Skeletal muscle satellite cell (primary cell): ENCODE results near the gene ARPC1B.
"Not testable (repeated sequence)": the region's sequence is repeated elsewhere in the genome, so short reads cannot be mapped to it uniquely, and the experiment has no call there.

Source experiments
- H3K27me3 ChIP-seq: 2 replicates; pipeline ENCODE4 v1.7.0; 2013; ENCODE audit warnings: low read length; ENCODE audit not compliant: control insufficient read depth, insufficient read depth
- H3K36me3 ChIP-seq: 2 replicates; pipeline ENCODE4 v1.7.0; 2013; ENCODE audit warnings: mild to moderate bottlenecking, control low read depth, low read length; ENCODE audit not compliant: insufficient read depth
- H3K4me1 ChIP-seq: 2 replicates; pipeline ENCODE4 v1.7.0; 2013; ENCODE audit warnings: low read length; ENCODE audit not compliant: control insufficient read depth, insufficient read depth
- H3K4me2 ChIP-seq: 2 replicates; pipeline ENCODE4 v1.7.0; 2013; ENCODE audit warnings: mild to moderate bottlenecking, low read length
- H3K4me3 ChIP-seq: 2 replicates; pipeline ENCODE4 v1.7.0; 2013; ENCODE audit warnings: low read length
- H3K9ac ChIP-seq: 2 replicates; pipeline ENCODE4 v1.7.0; 2013; ENCODE audit warnings: mild to moderate bottlenecking, low read depth, low read length, moderate library complexity
- H3K9me3 ChIP-seq: replicated peaks from 2 replicates; pipeline ENCODE4 v1.7.0; 2013; ENCODE audit warnings: mild to moderate bottlenecking, control low read depth, low read length

The ARPC1B gene

DNA sequence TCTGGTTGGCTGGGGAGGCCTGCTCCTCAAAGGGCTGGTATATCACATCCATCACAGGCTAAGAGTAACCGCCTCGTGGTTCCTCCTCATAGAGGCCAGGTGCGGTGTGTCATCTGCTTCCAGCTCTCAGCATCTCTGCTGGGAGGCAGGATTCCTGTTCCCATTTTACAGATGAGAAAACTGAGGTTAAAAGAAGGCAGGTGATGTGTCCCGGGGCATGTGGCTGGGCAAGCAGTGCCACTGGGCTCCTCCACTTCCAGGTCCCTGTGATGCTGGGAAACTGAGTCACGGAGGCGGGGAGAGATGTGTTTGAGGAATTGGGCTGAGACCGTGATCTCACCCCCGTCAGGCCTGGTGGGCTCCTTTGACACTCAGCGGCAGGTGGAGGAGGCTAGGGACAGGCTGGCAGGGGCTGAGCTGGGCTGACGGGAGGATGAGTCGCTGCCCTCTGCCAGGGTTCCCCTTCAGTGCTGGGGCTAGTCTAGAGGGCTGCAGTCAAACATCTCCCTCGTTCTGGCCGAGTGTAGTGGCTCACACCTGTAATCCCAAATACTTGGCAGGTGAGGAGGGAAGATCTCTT is 9.4 kb downstream of the ARPC1B start:
- Histone ChIP-seq H3K4me3 (no peak overlapping the region), H3K4me2 (no peak overlapping the region), H3K4me1 (peaks cover 27% of the 10 kb centered on the region), H3K9ac (no peak overlapping the region), H3K36me3 (peaks cover 41% of the 10 kb centered on the region), H3K9me3 (no peaks in the 10 kb centered on the region), H3K27me3 (no peaks in the 10 kb centered on the region)

DNA sequence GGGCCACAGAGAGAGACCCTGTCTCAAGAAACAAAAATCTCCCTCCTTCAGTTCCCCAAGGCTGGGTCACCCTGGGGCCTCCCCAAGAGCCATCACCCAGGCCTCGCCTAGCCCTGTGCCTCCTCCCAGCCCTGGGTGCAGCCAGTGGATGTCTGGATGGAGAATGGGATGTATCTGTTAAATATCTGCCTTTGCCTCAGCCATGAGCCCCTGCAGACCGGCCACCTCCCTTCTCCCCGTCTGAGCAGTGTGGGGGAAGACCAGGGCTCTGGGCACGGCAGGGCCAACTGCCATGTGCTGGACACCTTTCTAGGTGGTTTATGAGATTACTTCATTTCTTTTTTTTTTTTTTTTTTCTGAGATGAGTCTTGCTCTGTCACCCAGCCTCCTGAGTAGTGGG is 10.0 kb downstream of the ARPC1B start:
- no peak overlapping the region for H3K4me2 ChIP-seq
- no peak overlapping the region for H3K4me3 ChIP-seq
- peaks cover 46% of the 10 kb centered on the region for H3K36me3 ChIP-seq
- peaks cover 21% of the 10 kb centered on the region for H3K4me1 ChIP-seq
- H3K9me3 ChIP-seq, result no peaks in the 10 kb centered on the region
- no peak overlapping the region for H3K9ac ChIP-seq
- no peaks in the 10 kb centered on the region for H3K27me3 ChIP-seq

DNA sequence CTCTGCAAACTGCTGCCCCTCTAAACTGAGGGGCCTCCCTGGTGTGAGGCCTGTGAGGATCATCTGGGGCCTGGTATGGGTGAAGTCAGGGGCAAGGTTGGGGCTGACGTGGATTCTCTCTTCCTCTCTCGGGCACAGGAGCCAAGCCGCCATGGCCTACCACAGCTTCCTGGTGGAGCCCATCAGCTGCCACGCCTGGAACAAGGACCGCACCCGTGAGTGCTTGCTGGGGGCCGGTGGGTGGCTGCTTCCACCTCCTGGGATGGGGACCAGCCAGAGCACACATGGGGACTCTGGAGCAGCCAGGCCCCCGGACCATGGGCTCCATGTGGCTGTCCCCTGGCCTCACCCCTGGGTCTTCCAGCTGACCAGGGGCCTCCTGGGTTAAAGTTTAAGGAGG is 11.0 kb downstream of the ARPC1B start:
- no peak overlapping the region for H3K4me2 ChIP-seq
- H3K27me3 ChIP-seq, result no peaks in the 10 kb centered on the region
- H3K4me1 ChIP-seq, result peaks cover 10% of the 10 kb centered on the region
- peaks cover 57% of the 10 kb centered on the region for H3K36me3 ChIP-seq
- H3K4me3 ChIP-seq, result no peak overlapping the region
- no peaks in the 10 kb centered on the region for H3K9me3 ChIP-seq
- H3K9ac ChIP-seq, result no peak overlapping the region

DNA sequence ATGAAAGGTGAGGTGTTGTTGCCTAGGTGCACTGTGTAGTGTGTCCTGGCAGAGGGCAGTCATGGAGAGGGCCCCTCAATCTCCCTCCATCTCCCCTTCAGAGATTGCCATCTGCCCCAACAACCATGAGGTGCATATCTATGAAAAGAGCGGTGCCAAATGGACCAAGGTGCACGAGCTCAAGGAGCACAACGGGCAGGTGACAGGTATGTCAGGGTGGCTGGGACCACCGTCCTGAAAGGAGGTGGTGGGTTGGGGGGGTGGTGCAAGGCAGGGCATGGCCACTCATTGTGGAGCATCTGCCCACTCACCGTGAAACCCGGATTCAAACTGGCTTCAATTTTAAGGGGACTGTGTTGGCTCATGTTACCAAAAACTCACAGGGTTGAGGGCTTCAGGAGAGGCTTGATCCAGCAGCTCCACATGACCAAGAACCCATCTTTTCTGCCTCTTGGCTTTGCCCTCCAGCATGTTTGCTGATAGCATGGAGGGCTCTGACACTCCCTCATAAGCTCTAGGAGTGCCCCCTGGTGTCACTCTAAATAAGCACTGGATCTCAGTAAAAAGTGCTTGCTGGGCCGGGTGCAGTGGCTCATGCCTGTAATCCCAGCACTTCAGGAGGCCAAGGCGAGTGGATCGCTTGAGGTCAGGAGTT is 12.2 kb downstream of the ARPC1B start:
- H3K4me2 ChIP-seq, result no peak overlapping the region
- peaks cover 57% of the 10 kb centered on the region for H3K36me3 ChIP-seq
- no peak overlapping the region for H3K4me3 ChIP-seq
- H3K27me3 ChIP-seq, result no peaks in the 10 kb centered on the region
- H3K9me3 ChIP-seq, result no peaks in the 10 kb centered on the region
- no peaks in the 10 kb centered on the region for H3K4me1 ChIP-seq
- H3K9ac ChIP-seq, result no peak overlapping the region

DNA sequence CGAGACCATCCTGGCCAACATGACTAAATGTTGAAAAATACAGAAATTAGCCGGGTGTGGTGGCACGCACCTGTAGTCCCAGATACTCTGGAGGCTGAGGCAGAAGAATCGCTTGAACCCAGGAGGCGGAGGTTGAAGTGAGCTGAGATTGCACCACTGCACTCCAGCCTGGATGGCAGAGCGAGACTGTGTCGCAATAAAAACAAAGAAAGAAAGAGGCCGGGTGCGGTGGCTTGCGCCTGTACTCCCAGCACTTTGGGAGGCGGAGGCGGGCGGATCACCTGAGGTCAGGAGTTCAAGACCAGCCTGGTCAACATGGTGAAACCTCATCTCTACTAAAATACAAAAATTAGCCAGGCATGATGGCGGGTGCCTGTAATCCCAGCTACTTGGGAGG is 12.7 kb downstream of the ARPC1B start:
- H3K9me3 ChIP-seq, H3K4me3 ChIP-seq, H3K9ac ChIP-seq, H3K4me2 ChIP-seq, H3K27me3 ChIP-seq, H3K4me1 ChIP-seq: not testable (repeated sequence)
- peaks cover 60% of the 10 kb centered on the region for H3K36me3 ChIP-seq

DNA sequence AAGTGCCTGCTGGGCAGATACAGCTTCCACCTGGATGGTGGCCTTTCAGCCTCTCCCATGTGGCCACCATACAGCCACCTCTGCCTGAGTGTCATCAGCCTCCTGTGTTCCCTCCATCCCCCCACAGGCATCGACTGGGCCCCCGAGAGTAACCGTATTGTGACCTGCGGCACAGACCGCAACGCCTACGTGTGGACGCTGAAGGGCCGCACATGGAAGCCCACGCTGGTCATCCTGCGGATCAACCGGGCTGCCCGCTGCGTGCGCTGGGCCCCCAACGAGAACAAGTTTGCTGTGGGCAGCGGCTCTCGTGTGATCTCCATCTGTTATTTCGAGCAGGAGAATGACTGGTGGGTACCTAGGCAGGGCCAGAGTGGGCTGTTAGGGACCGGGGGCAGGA is 13.4 kb downstream of the ARPC1B start:
- Histone ChIP-seq H3K36me3 (peaks cover 67% of the 10 kb centered on the region), H3K27me3 (no peaks in the 10 kb centered on the region), H3K4me1 (peaks cover 9% of the 10 kb centered on the region), H3K4me2 (no peak overlapping the region), H3K4me3 (no peak overlapping the region), H3K9ac (no peak overlapping the region), H3K9me3 (no peaks in the 10 kb centered on the region)

DNA sequence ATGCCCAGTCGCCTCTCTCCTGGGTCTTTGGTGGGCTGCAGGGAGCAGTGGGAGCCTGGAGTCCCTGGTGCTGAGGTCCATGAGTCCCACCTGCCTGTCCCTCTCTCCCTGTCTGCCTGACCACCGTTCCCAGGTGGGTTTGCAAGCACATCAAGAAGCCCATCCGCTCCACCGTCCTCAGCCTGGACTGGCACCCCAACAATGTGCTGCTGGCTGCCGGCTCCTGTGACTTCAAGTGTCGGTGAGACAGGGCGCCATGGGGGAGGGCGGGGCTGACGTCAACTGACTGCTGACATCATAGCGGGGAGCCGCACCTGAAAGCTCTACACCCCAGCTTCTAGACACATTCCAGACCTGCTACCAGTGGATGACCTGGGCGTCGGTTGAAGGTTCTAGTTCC is 15.2 kb downstream of the ARPC1B start:
- Histone ChIP-seq H3K4me1 (peaks cover 13% of the 10 kb centered on the region), H3K9ac (no peak overlapping the region), H3K27me3 (no peaks in the 10 kb centered on the region), H3K4me2 (no peak overlapping the region), H3K4me3 (no peak overlapping the region), H3K9me3 (no peaks in the 10 kb centered on the region), H3K36me3 (peaks cover 78% of the 10 kb centered on the region)

DNA sequence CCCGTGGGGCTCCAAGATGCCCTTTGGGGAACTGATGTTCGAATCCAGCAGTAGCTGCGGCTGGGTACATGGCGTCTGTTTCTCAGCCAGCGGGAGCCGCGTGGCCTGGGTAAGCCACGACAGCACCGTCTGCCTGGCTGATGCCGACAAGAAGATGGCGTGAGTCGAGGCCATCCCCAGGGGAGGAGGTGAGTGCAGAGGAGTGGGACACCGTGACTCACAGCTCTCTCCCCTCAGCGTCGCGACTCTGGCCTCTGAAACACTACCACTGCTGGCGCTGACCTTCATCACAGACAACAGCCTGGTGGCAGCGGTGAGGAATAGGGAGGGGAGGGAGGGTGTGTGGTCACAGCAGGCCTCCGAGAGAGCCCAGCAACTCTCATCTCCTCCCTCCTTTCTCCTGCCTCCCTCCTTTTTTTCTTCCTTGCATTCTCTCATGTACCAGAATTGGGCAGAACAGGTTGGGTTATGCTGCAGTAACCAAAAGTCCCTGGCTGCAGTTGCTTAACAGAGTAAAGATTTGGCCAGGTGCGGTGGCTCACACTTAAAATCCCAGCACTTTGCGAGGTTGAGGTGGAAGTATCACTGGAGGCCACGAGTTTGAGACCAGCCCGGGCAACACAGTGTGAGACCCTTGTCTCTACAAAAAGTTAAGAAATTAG is 16.5 kb downstream of the ARPC1B start:
- H3K4me3 ChIP-seq, result no peak overlapping the region
- H3K9me3 ChIP-seq, result no peaks in the 10 kb centered on the region
- no peak overlapping the region for H3K4me2 ChIP-seq
- H3K27me3 ChIP-seq, result no peaks in the 10 kb centered on the region
- peaks cover 13% of the 10 kb centered on the region for H3K4me1 ChIP-seq
- peaks cover 90% of the 10 kb centered on the region for H3K36me3 ChIP-seq
- H3K9ac ChIP-seq, result no peak overlapping the region

DNA sequence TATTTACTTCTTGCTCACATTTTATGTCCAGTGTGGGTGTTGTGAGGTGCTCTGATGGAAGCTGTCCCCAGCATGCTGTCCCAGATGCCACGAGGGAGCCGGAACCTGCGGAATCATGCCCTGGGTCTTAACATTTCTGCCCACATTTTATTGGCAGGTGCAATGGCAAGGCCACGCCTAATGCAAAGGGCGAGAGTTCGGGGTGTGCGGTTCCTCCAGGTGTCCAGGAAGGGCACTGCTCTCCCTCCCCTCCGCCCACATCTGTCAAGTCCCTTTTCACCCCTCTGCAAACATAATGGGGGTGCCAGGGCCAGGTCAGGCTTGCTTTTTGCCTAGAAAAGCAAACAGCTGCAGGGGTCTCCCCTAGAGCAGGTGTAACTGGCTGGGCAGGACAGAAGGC is 17.5 kb downstream of the ARPC1B start:
- Histone ChIP-seq H3K36me3 (peaks cover 88% of the 10 kb centered on the region), H3K27me3 (no peaks in the 10 kb centered on the region), H3K9ac (no peak overlapping the region), H3K4me1 (peaks cover 13% of the 10 kb centered on the region), H3K9me3 (no peaks in the 10 kb centered on the region), H3K4me2 (no peak overlapping the region), H3K4me3 (no peak overlapping the region)

DNA sequence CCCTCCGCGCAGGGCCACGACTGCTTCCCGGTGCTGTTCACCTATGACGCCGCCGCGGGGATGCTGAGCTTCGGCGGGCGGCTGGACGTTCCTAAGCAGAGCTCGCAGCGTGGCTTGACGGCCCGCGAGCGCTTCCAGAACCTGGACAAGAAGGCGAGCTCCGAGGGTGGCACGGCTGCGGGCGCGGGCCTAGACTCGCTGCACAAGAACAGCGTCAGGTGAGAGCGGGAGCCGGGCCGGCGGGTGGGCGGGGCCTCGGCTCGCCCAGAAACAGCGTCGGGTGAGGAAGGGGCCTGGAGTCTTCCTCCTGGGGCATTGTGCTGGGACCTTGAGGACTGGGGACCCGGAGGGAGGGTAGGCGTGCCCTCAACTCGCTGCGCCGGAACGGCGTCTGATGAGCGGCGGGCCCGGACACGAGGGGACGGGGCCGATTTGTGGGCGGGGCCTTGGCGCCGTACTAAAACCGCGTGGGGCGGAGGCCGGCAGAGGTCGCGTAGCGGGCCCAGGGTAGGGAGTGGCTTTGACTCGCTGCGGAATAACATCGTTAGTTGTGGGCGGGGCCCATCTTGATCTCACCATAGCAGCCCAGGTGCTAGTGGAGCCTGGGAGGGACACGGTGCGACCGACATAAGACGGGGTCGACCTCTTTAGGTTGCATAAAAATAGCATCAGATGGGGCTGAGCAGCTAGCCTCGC is 18.3 kb downstream of the ARPC1B start:
- peaks cover 90% of the 10 kb centered on the region for H3K36me3 ChIP-seq
- no peak overlapping the region for H3K4me3 ChIP-seq

DNA sequence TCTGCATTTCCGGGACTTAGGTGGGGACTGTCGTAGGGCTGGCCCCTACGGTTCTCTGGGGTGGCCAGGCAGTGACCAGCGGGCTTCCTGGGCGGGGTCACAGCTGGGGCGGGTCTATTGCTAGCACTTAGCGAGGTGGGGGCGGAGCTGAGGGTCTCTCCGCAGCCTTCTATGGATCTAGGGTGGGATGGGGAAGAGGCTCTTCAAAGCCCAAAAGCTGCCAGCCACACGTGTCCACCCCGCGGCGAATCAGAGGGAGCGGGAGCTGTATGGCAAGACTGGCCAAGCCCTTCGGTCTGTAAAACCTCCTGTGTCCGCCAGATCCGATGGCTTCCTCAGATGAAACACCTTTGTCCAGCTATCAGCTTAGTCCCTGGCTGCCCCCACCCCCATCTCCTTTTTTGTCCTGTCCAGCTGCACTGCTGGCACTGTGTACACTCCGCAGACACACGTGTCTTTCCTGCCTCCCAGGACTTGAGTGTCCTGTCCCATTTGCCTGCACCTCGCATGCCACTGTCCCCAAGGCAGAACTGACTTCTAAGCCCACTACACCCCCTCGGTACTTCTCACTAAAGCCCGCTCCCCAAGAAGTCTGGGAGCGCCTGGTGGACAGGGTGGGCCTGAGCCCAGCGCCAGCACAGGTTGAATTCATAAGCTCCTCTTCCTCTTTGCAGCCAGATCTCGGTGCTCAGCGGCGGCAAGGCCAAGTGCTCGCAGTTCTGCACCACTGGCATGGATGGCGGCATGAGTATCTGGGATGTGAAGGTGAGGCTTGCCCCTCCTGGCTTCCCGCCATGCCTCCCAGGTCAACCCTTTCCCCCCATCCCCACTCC is 19.0 kb downstream of the ARPC1B start:
- Histone ChIP-seq H3K4me3 (no peak overlapping the region), H3K9me3 (no peaks in the 10 kb centered on the region), H3K36me3 (peaks cover 91% of the 10 kb centered on the region), H3K9ac (no peak overlapping the region), H3K27me3 (no peaks in the 10 kb centered on the region), H3K4me1 (peaks cover 13% of the 10 kb centered on the region), H3K4me2 (peak overlapping the region; percentile 60)

More for the DNA sequence above, 18.3 kb downstream of the ARPC1B start:
- H3K4me2 ChIP-seq, result peak overlapping the region; percentile 60
- no peaks in the 10 kb centered on the region for H3K27me3 ChIP-seq
- H3K9ac ChIP-seq, result no peak overlapping the region
- H3K4me1 ChIP-seq, result peaks cover 13% of the 10 kb centered on the region
- H3K9me3 ChIP-seq, result no peaks in the 10 kb centered on the region
